Measurements from ENCODE around the gene DCXR. TPM values are rescaled to one million over a fixed set of nuclear protein-coding genes. Genes with fewer than 3 reads are reported as not detected.

Gene DCXR
- total and polyA plus RNA-seq, 2 of the 13 experiments (the other 11 are each of a cell fraction or from before 2014, with no cell fraction given), result 287 to 311 TPM

DNA sequence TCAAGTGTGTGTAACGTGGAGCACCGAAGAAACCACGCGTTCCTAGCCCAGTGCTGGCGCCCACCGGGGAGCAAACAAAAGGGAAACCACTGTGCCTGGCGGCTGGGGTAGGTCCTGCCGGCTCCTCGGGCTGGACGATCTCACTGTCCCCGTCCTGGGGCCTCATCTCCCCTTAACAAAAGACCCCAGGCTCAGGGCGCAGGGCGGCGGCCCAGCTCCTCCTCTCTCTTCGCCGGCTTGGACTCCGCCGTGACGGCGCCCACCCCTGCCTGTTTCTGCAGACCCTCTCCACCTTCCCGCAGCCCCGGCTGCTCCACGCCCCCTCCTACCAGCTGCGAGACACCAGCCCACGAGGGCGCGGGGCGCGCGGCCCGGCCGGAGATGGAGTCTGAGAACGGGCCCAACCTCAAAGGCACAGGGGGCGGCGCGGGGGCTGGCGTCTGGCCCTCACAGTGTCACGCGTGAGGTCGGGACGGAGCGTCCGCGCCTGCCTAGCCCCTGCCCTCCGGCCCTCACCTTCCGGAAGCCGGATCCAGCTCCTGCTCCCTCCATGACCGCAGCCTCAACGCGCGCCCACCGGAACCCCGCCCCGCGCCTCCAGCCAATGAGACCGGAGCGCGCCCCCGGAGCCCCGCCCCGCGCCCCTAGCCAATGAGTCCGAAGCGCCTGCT is 15.1 kb downstream of the DCXR start, which contains the start of gene CENPX (continued):
- TF ChIP-seq, protein P1, sequence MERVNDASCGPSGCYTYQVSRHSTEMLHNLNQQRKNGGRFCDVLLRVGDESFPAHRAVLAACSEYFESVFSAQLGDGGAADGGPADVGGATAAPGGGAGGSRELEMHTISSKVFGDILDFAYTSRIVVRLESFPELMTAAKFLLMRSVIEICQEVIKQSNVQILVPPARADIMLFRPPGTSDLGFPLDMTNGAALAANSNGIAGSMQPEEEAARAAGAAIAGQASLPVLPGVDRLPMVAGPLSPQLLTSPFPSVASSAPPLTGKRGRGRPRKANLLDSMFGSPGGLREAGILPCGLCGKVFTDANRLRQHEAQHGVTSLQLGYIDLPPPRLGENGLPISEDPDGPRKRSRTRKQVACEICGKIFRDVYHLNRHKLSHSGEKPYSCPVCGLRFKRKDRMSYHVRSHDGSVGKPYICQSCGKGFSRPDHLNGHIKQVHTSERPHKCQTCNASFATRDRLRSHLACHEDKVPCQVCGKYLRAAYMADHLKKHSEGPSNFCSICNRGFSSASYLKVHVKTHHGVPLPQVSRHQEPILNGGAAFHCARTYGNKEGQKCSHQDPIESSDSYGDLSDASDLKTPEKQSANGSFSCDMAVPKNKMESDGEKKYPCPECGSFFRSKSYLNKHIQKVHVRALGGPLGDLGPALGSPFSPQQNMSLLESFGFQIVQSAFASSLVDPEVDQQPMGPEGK (CRISPR knock-in tag; IDR thresholded peaks at IDR 0.05), result peak; percentile 47; the same call in 1 of the 2 replicates
- no peak for TF ChIP-seq NCOA5 (CRISPR knock-in tag; IDR thresholded peaks at IDR 0.05)
- TF ChIP-seq, protein P2, sequence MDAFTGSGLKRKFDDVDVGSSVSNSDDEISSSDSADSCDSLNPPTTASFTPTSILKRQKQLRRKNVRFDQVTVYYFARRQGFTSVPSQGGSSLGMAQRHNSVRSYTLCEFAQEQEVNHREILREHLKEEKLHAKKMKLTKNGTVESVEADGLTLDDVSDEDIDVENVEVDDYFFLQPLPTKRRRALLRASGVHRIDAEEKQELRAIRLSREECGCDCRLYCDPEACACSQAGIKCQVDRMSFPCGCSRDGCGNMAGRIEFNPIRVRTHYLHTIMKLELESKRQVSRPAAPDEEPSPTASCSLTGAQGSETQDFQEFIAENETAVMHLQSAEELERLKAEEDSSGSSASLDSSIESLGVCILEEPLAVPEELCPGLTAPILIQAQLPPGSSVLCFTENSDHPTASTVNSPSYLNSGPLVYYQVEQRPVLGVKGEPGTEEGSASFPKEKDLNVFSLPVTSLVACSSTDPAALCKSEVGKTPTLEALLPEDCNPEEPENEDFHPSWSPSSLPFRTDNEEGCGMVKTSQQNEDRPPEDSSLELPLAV (CRISPR knock-in tag; conservative IDR thresholded peaks at IDR 0.05; ENCODE audit: low read depth), result no peak
- TF ChIP-seq FOXK2 (IDR thresholded peaks at IDR 0.05), result no peak
- TF ChIP-seq HMGA1 (CRISPR knock-in tag; conservative IDR thresholded peaks at IDR 0.05), result no peak
- peak; percentile 67; the same call in 1 of the 2 replicates for TF ChIP-seq ZFP41 (CRISPR knock-in tag; IDR thresholded peaks at IDR 0.05; ENCODE audit: borderline replicate concordance)
- TF ChIP-seq PAF1 (CRISPR knock-in tag; IDR thresholded peaks at IDR 0.05), result no peak
- TF ChIP-seq, protein P3, sequence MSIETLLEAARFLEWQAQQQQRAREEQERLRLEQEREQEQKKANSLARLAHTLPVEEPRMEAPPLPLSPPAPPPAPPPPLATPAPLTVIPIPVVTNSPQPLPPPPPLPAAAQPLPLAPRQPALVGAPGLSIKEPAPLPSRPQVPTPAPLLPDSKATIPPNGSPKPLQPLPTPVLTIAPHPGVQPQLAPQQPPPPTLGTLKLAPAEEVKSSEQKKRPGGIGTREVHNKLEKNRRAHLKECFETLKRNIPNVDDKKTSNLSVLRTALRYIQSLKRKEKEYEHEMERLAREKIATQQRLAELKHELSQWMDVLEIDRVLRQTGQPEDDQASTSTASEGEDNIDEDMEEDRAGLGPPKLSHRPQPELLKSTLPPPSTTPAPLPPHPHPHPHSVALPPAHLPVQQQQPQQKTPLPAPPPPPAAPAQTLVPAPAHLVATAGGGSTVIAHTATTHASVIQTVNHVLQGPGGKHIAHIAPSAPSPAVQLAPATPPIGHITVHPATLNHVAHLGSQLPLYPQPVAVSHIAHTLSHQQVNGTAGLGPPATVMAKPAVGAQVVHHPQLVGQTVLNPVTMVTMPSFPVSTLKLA (IDR thresholded peaks at IDR 0.05), result no peak
- no peak for TF ChIP-seq DPF2 (CRISPR knock-in tag; IDR thresholded peaks at IDR 0.05; ENCODE audit: borderline replicate concordance, low read depth)
- no peak for TF ChIP-seq CCAR2 (optimal IDR thresholded peaks at IDR 0.05; ENCODE audit: low read depth, low read length)
- TF ChIP-seq, protein P4, sequence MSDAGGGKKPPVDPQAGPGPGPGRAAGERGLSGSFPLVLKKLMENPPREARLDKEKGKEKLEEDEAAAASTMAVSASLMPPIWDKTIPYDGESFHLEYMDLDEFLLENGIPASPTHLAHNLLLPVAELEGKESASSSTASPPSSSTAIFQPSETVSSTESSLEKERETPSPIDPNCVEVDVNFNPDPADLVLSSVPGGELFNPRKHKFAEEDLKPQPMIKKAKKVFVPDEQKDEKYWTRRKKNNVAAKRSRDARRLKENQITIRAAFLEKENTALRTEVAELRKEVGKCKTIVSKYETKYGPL (CRISPR knock-in tag; IDR thresholded peaks at IDR 0.05), result no peak
- 0 out of 2 replicates have a peak, but pooled peaks have one; percentile 20 for TF ChIP-seq RFXANK (CRISPR knock-in tag; IDR thresholded peaks at IDR 0.05)
- TF ChIP-seq, protein P5, sequence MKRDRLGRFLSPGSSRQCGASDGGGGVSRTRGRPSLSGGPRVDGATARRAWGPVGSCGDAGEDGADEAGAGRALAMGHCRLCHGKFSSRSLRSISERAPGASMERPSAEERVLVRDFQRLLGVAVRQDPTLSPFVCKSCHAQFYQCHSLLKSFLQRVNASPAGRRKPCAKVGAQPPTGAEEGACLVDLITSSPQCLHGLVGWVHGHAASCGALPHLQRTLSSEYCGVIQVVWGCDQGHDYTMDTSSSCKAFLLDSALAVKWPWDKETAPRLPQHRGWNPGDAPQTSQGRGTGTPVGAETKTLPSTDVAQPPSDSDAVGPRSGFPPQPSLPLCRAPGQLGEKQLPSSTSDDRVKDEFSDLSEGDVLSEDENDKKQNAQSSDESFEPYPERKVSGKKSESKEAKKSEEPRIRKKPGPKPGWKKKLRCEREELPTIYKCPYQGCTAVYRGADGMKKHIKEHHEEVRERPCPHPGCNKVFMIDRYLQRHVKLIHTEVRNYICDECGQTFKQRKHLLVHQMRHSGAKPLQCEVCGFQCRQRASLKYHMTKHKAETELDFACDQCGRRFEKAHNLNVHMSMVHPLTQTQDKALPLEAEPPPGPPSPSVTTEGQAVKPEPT (CRISPR knock-in tag; IDR thresholded peaks at IDR 0.05; ENCODE audit: low read depth), result no peak
- TF ChIP-seq, protein P6, sequence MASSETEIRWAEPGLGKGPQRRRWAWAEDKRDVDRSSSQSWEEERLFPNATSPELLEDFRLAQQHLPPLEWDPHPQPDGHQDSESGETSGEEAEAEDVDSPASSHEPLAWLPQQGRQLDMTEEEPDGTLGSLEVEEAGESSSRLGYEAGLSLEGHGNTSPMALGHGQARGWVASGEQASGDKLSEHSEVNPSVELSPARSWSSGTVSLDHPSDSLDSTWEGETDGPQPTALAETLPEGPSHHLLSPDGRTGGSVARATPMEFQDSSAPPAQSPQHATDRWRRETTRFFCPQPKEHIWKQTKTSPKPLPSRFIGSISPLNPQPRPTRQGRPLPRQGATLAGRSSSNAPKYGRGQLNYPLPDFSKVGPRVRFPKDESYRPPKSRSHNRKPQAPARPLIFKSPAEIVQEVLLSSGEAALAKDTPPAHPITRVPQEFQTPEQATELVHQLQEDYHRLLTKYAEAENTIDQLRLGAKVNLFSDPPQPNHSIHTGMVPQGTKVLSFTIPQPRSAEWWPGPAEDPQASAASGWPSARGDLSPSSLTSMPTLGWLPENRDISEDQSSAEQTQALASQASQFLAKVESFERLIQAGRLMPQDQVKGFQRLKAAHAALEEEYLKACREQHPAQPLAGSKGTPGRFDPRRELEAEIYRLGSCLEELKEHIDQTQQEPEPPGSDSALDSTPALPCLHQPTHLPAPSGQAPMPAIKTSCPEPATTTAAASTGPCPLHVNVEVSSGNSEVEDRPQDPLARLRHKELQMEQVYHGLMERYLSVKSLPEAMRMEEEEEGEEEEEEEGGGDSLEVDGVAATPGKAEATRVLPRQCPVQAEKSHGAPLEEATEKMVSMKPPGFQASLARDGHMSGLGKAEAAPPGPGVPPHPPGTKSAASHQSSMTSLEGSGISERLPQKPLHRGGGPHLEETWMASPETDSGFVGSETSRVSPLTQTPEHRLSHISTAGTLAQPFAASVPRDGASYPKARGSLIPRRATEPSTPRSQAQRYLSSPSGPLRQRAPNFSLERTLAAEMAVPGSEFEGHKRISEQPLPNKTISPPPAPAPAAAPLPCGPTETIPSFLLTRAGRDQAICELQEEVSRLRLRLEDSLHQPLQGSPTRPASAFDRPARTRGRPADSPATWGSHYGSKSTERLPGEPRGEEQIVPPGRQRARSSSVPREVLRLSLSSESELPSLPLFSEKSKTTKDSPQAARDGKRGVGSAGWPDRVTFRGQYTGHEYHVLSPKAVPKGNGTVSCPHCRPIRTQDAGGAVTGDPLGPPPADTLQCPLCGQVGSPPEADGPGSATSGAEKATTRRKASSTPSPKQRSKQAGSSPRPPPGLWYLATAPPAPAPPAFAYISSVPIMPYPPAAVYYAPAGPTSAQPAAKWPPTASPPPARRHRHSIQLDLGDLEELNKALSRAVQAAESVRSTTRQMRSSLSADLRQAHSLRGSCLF (CRISPR knock-in tag; IDR thresholded peaks at IDR 0.05; ENCODE audit: borderline replicate concordance), result no peak
- peak; percentile 70 for TF ChIP-seq ISL2 (CRISPR knock-in tag; IDR thresholded peaks at IDR 0.05)
- no peak for TF ChIP-seq GTF3A (CRISPR knock-in tag; conservative IDR thresholded peaks at IDR 0.05)
- peak; percentile 91 for TF ChIP-seq ZNF891 (CRISPR knock-in tag; IDR thresholded peaks at IDR 0.05)
